Upper lobe of left lung (tissue), 4 donors: Measurements from ENCODE around the gene GLUL.

Experiments
- EP300 ChIP-seq, 4 donors: sonication (generic); formaldehyde crosslinking; IDR thresholded peaks; one replicate each; pipeline ENCODE4 v1.5.1; 2017; ENCODE audit warnings: antibody characterized with exemption in 4 of 4, control low read depth in 2 of 4
- POLR2A ChIP-seq, 4 donors: fragments of 450-650 bp; IDR thresholded peaks; one replicate each; pipeline ENCODE4 v1.5.1; 2016 to 2017; ENCODE audit warnings: antibody characterized with exemption in 4 of 4, mild to moderate bottlenecking in 2 of 4
- POLR2AphosphoS5 ChIP-seq, 2 donors: sonication (generic); formaldehyde crosslinking; IDR thresholded peaks; one replicate each; pipeline ENCODE4 v1.5.1; 2017; ENCODE audit warnings: antibody characterized with exemption in 2 of 2
- TF ChIP-seq, protein P1 (sequence below), 6 experiments: fragments of 450-650 bp in 4 of 6; fragments of 200-600 bp in 2 of 6; sonication (generic) in 2 of 6; IDR thresholded peaks; one replicate each; pipeline ENCODE4 v1.5.1; 2016 to 2019; ENCODE audit warnings: antibody characterized with exemption in 6 of 6

- TF ChIP-seq, protein P1, sequence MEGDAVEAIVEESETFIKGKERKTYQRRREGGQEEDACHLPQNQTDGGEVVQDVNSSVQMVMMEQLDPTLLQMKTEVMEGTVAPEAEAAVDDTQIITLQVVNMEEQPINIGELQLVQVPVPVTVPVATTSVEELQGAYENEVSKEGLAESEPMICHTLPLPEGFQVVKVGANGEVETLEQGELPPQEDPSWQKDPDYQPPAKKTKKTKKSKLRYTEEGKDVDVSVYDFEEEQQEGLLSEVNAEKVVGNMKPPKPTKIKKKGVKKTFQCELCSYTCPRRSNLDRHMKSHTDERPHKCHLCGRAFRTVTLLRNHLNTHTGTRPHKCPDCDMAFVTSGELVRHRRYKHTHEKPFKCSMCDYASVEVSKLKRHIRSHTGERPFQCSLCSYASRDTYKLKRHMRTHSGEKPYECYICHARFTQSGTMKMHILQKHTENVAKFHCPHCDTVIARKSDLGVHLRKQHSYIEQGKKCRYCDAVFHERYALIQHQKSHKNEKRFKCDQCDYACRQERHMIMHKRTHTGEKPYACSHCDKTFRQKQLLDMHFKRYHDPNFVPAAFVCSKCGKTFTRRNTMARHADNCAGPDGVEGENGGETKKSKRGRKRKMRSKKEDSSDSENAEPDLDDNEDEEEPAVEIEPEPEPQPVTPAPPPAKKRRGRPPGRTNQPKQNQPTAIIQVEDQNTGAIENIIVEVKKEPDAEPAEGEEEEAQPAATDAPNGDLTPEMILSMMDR (IDR thresholded peaks at IDR 0.05): no peak
- TF ChIP-seq POLR2A (IDR thresholded peaks at IDR 0.05) (no peak), EP300 (IDR thresholded peaks at IDR 0.05) (no peak), POLR2AphosphoS5 (IDR thresholded peaks at IDR 0.05) (no peak)
These were observed 14.4 kb upstream of the GLUL start for GRCh38 chr1:182406012-182406411.
